ENCODE measurements around the gene SETSIP. TPM values are rescaled to one million over a fixed set of nuclear protein-coding genes. Genes with fewer than 3 reads are reported as not detected.

SETSIP gene
- total RNA-seq = not detected
- not detected for polyA plus RNA-seq
- long read RNA-seq, donor 1 = 0 reads
- long read RNA-seq, donor 2 = 0 reads
- long read RNA-seq, donor 3 = 0 reads
- long read RNA-seq, donor 4 = 0 reads

GRCh38 chr1:92075311-92075710, at the start of gene SETSIP:
Gene SETSIP (minus strand): TSS chr1:92075411. CDS start chr1:92075411, 0 bp downstream.
- Histone ChIP-seq H3K27ac (ENCODE audit: low read length) (no peak within 1 kb of the TSS), H3K9me3 (ENCODE audit: control insufficient read depth, low read length) (no peaks in the 10 kb centered on the region), H3K27me3 (ENCODE audit: control insufficient read depth, insufficient read depth) (no peaks in the 10 kb centered on the region), H3K4me3 (ENCODE audit: low read length) (no peak within 1 kb of the TSS), H3K4me1 (ENCODE audit: control insufficient read depth, insufficient read depth, low read length) (no peaks in the 10 kb centered on the region)
- DNase-seq = no peak
- WGBS = 75% methylated on average over 3 of the region's 3 CpGs
- ATAC-seq = no peak
- intact Hi-C loops (cut with DNase I) = no loop called here

GRCh38 chr1:92123868-92124267, 48.7 kb upstream of the SETSIP start:
- DNase-seq (no peak), ATAC-seq (peak; percentile 59 to 94)
- H3K9me3 ChIP-seq (ENCODE audit: control insufficient read depth, low read length) = no peaks in the 10 kb centered on the region
- no peaks in the 10 kb centered on the region for H3K4me1 ChIP-seq (ENCODE audit: control insufficient read depth, insufficient read depth, low read length)
- H3K4me3 ChIP-seq (ENCODE audit: low read length) = no peak overlapping the region
- no peak overlapping the region for H3K27ac ChIP-seq (ENCODE audit: low read length)
- no peaks in the 10 kb centered on the region for H3K27me3 ChIP-seq (ENCODE audit: control insufficient read depth, insufficient read depth)
- WGBS = 37% methylated on average over 3 of the region's 3 CpGs
- intact Hi-C loops (cut with DNase I) = no loop called here

DNA sequence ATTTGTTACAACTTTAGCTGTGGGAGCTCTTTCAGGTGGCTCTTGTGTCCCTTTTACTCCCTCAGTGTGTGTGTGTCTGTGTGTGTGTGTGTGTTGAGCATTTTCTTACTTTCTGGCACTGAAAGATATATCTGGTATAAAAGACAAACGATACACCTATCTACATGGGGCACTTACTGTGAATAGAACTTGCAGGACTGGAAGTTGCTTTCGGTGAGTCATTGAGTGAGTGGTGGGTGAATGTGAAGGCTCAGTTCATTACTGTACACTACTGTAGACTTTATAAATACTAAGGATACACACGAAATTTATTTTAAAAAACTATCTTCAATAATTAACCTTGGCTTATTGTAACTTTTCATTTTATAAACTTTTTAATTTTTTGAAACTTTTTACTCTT, 43.6 kb upstream of the SETSIP start:
- no peaks in the 10 kb centered on the region for H3K9me3 ChIP-seq (ENCODE audit: control insufficient read depth, low read length)
- no peak for DNase-seq

DNA sequence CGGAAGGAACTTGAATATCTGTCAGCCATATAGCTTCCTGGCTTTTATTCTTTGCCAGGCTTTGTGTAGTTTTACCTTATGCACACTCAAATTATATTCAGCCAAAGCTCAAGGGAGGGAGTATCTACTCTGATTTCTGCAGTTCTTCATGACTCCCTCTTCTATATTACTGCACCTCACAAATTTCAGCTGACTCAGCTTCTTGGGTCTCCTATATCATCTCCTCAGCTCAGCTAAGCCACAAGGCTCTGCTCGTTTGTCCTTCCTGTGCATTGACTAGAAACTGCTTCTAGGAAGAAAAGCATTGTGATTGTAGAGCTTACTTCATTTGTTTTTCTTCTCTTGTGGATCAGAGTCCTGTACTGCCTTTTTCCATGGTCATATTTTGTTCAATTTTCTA, 42.3 kb upstream of the SETSIP start:
- Histone ChIP-seq H3K4me3 (ENCODE audit: low read length) (no peak overlapping the region), H3K9me3 (ENCODE audit: control insufficient read depth, low read length) (no peaks in the 10 kb centered on the region), H3K27ac (ENCODE audit: low read length) (no peak overlapping the region), H3K4me1 (ENCODE audit: control insufficient read depth, insufficient read depth, low read length) (no peaks in the 10 kb centered on the region), H3K27me3 (ENCODE audit: control insufficient read depth, insufficient read depth) (no peaks in the 10 kb centered on the region)
- WGBS = 50% methylated on average over 2 of the region's 2 CpGs
- DNase-seq (no peak), ATAC-seq (no peak)
- intact Hi-C loops (cut with DNase I) = no loop called here

More for the DNA sequence above, 43.6 kb upstream of the SETSIP start:
- Histone ChIP-seq H3K27me3 (ENCODE audit: control insufficient read depth, insufficient read depth) (no peaks in the 10 kb centered on the region), H3K4me3 (ENCODE audit: low read length) (no peak overlapping the region), H3K4me1 (ENCODE audit: control insufficient read depth, insufficient read depth, low read length) (no peaks in the 10 kb centered on the region), H3K27ac (ENCODE audit: low read length) (no peak overlapping the region)
- ATAC-seq = no peak
- intact Hi-C loops (cut with DNase I) = no loop called here
- 68% methylated on average over 3 of the region's 3 CpGs for WGBS

DNA sequence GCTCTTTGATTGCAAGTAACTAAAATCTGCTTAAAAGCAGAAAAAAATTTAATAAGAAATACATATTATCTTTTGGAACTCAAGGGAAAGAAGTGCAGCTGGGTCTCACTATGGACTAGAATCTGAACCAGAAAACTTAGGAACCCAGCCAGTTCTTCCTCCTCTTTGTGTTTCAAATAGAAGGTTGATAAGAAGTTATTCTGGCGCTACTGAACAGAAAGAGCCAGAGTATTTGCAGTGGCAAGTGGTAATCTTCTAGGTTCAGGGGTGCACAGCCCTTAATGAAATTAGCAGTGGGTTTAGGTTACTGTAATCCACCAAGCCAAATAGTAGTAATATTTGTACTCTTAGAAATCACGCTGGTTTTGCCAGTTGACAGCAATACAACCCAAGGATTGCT, 33.4 kb upstream of the SETSIP start:
- intact Hi-C loops (cut with DNase I) = no loop called here
- H3K9me3 ChIP-seq (ENCODE audit: control insufficient read depth, low read length) = no peaks in the 10 kb centered on the region
- WGBS = 53% methylated on average over 2 of the region's 2 CpGs
- H3K4me3 ChIP-seq (ENCODE audit: low read length) = no peak overlapping the region
- H3K4me1 ChIP-seq (ENCODE audit: control insufficient read depth, insufficient read depth, low read length) = peaks cover 2% of the 10 kb centered on the region
- ATAC-seq (no peak), DNase-seq (no peak)
- no peaks in the 10 kb centered on the region for H3K27me3 ChIP-seq (ENCODE audit: control insufficient read depth, insufficient read depth)
- no peak overlapping the region for H3K27ac ChIP-seq (ENCODE audit: low read length)

GRCh38 chr1:92105546-92106081, 30.4 kb upstream of the SETSIP start:
- Histone ChIP-seq H3K27me3 (ENCODE audit: control insufficient read depth, insufficient read depth) (no peaks in the 10 kb centered on the region), H3K9me3 (ENCODE audit: control insufficient read depth, low read length) (no peaks in the 10 kb centered on the region), H3K4me1 (ENCODE audit: control insufficient read depth, insufficient read depth, low read length) (peaks cover 2% of the 10 kb centered on the region), H3K4me3 (ENCODE audit: low read length) (no peak overlapping the region), H3K27ac (ENCODE audit: low read length) (no peak overlapping the region)
- 83% methylated on average over 3 of the region's 3 CpGs for WGBS
- ATAC-seq (no peak), DNase-seq (no peak)
- intact Hi-C loops (cut with DNase I) = no loop called here

GRCh38 chr1:92096317-92096716, 21.1 kb upstream of the SETSIP start:
- no peak overlapping the region for H3K27ac ChIP-seq (ENCODE audit: low read length)
- ATAC-seq (no peak), DNase-seq (no peak)
- no peaks in the 10 kb centered on the region for H3K9me3 ChIP-seq (ENCODE audit: control insufficient read depth, low read length)
- H3K27me3 ChIP-seq (ENCODE audit: control insufficient read depth, insufficient read depth) = no peaks in the 10 kb centered on the region
- no peak overlapping the region for H3K4me3 ChIP-seq (ENCODE audit: low read length)
- no peaks in the 10 kb centered on the region for H3K4me1 ChIP-seq (ENCODE audit: control insufficient read depth, insufficient read depth, low read length)
- intact Hi-C loops (cut with DNase I) = no loop called here

DNA sequence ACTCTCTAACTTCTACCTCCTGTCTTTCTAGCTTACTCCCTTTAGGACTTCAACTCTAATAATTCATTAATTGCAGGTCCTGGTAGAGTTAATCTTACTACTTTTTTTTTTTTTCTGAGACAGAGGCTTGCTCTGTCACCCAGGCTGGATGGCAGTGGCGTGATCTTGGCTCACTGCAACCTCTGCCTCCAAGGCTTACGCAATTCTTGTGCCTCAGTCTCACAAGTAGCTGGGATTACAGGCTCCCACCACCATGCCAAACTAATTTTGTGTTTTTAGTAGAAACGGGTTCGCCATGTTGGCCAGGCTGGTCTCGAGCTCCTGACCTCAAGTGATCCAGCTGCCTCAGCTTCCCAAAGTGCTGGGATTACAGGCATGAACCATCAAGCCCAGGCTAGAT, 20.7 kb upstream of the SETSIP start:
- no peaks in the 10 kb centered on the region for H3K9me3 ChIP-seq (ENCODE audit: control insufficient read depth, low read length)
- 85% methylated on average over 5 of the region's 5 CpGs for WGBS

DNA sequence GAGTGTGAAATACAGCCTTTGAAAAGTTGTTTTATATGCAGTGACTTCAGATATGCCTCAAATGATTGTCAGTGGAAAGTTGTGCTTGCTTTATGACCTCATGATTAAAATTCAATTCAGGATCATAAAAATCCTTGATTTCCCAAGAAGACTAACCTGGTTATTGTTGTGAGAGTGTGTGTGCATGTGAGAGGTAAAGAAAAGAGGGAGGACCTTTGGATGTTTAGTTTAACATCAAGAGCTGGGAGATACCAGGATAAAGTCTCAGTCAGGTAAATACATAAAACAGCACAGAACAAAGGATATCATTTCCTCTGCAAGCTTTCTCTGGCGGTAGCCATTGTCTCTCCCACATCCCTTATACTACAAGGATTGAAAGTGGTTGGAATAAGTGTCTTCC, 19.4 kb upstream of the SETSIP start:
- Histone ChIP-seq H3K9me3 (ENCODE audit: control insufficient read depth, low read length) (no peaks in the 10 kb centered on the region), H3K27me3 (ENCODE audit: control insufficient read depth, insufficient read depth) (no peaks in the 10 kb centered on the region), H3K4me3 (ENCODE audit: low read length) (no peak overlapping the region), H3K4me1 (ENCODE audit: control insufficient read depth, insufficient read depth, low read length) (no peaks in the 10 kb centered on the region), H3K27ac (ENCODE audit: low read length) (no peak overlapping the region)
- WGBS = 70% methylated on average over 1 of the region's 1 CpG
- ATAC-seq (no peak), DNase-seq (no peak)
- intact Hi-C loops (cut with DNase I) = no loop called here

More for the DNA sequence above, 20.7 kb upstream of the SETSIP start:
- Histone ChIP-seq H3K27me3 (ENCODE audit: control insufficient read depth, insufficient read depth) (no peaks in the 10 kb centered on the region), H3K4me3 (ENCODE audit: low read length) (no peak overlapping the region), H3K27ac (ENCODE audit: low read length) (no peak overlapping the region), H3K4me1 (ENCODE audit: control insufficient read depth, insufficient read depth, low read length) (no peaks in the 10 kb centered on the region)
- no peak for DNase-seq
- no peak for ATAC-seq
- intact Hi-C loops (cut with DNase I) = no loop called here

DNA sequence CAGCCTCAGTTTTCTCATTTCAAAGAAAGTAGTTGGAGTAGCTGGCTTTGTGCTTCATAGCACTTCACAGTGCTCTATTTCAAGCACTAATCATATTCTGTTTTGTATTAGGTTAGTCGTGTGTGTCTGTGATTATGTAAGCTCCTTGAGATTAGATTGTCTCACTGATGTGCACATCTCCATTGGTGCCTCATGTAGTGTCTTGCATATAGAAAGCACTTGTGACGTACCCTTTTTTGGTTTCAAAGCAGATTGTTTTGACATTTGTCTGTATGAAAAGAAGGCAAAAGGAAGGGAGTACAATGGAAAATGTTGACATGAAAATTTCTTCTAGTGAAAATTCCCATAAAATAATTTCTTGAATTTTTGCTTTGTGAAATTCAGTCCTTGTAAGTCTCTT, 18.9 kb upstream of the SETSIP start:
- Histone ChIP-seq H3K4me3 (ENCODE audit: low read length) (no peak overlapping the region), H3K9me3 (ENCODE audit: control insufficient read depth, low read length) (no peaks in the 10 kb centered on the region), H3K4me1 (ENCODE audit: control insufficient read depth, insufficient read depth, low read length) (no peaks in the 10 kb centered on the region), H3K27ac (ENCODE audit: low read length) (no peak overlapping the region), H3K27me3 (ENCODE audit: control insufficient read depth, insufficient read depth) (no peaks in the 10 kb centered on the region)
- DNase-seq (no peak), ATAC-seq (no peak)
- intact Hi-C loops (cut with DNase I) = no loop called here
- WGBS = 63% methylated on average over 2 of the region's 2 CpGs

DNA sequence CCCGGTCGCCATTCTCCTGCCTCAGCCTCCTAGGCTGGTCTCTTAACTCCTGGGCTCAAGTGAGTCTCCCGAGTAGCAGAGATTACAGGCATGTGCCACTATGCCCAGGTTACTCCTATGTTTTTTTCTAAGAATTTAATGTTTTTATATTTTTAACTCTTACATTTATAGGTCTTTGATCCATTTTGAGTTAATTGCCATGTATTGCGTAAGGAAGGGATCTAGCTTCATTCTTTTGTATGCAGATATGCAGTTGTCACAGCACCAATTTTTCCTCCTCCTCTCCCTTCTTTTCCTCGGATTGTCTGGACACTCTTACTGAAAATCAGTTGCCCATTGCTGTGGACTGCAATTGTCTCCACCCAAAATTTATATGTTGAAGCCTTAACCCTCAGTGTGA, 16.4 kb upstream of the SETSIP start:
- no peak overlapping the region for H3K4me3 ChIP-seq (ENCODE audit: low read length)
- WGBS = 96% methylated on average over 5 of the region's 5 CpGs
- no peaks in the 10 kb centered on the region for H3K27me3 ChIP-seq (ENCODE audit: control insufficient read depth, insufficient read depth)
- H3K9me3 ChIP-seq (ENCODE audit: control insufficient read depth, low read length) = no peaks in the 10 kb centered on the region
- ATAC-seq = no peak
- intact Hi-C loops (cut with DNase I) = no loop called here
- no peaks in the 10 kb centered on the region for H3K4me1 ChIP-seq (ENCODE audit: control insufficient read depth, insufficient read depth, low read length)
- no peak overlapping the region for H3K27ac ChIP-seq (ENCODE audit: low read length)
- no peak for DNase-seq

DNA sequence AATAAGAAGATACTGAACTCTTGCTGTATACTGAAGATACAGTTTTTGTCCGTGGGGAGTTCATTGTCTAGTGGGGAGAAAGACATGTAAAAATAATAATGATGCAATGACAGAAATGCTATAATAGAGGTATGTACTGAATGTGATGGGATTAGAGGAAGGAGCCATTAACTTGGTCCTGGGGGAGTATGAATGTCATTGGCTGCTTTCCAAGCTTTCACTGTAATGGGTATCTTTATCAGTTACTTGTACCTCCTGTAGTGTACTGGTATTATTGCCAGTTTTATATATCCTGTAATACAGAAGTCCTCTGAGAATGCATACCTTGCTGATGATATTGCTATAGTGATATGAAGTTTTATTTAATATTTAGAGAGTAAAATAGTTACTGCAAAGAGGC, 12.3 kb upstream of the SETSIP start:
- Histone ChIP-seq H3K27me3 (ENCODE audit: control insufficient read depth, insufficient read depth) (no peaks in the 10 kb centered on the region), H3K4me3 (ENCODE audit: low read length) (no peak overlapping the region), H3K4me1 (ENCODE audit: control insufficient read depth, insufficient read depth, low read length) (no peaks in the 10 kb centered on the region), H3K27ac (ENCODE audit: low read length) (no peak overlapping the region), H3K9me3 (ENCODE audit: control insufficient read depth, low read length) (peaks cover 5% of the 10 kb centered on the region)
- 61% methylated on average over 1 of the region's 1 CpG for WGBS
- ATAC-seq (no peak), DNase-seq (no peak)
- intact Hi-C loops (cut with DNase I) = no loop called here
